Common myeloid progenitor, CD34-positive (primary cell): ENCODE data around the gene ITGAD.
"Not testable (repeated sequence)": the region's sequence is repeated elsewhere in the genome, so short reads cannot be mapped to it uniquely, and the experiment has no call there.

Source experiments
- CTCF ChIA-PET: fragments of 350-600 bp; sonication (Branson Sonifier 250); formaldehyde crosslinking; loops from one replicate; lab custom pipeline; 2021; ENCODE audit warnings: antibody characterized with exemption; lab: Charles Lee
- POLR2A ChIA-PET: fragments of 350-600 bp; sonication (Branson Sonifier 250); formaldehyde crosslinking; loops from one replicate; lab custom pipeline; 2021; ENCODE audit warnings: antibody characterized with exemption; lab: Charles Lee
- DNase-seq, 3 donors: peaks; one replicate each; pipeline versions ENCODE4 v3.0.0 to v3.0.0-alpha.2; 2013
- H3K27ac ChIP-seq, 2 experiments: 1 replicate in 1 of 2; 2 replicates in 1 of 2; pipeline ENCODE4 v1.7.0; 2013; ENCODE audit warnings: inconsistent platforms in 2 of 2, low read length in 2 of 2, mild to moderate bottlenecking in 2 of 2, low read depth in 1 of 2, moderate library complexity in 1 of 2; ENCODE audit not compliant: severe bottlenecking in 2 of 2, insufficient read depth in 1 of 2, poor library complexity in 1 of 2
- H3K27me3 ChIP-seq, 5 experiments: replicated peaks in 2 of 5; 1 replicate in 3 of 5; 2 replicates in 2 of 5; pipeline versions ENCODE4 v1.6.1 to v1.7.0; 2013; ENCODE audit warnings: low read length in 4 of 5, mild to moderate bottlenecking in 2 of 5, moderate library complexity in 2 of 5, inconsistent platforms in 1 of 5; ENCODE audit not compliant: insufficient read depth in 5 of 5, control insufficient read depth in 4 of 5
- H3K36me3 ChIP-seq, 4 experiments: 1 replicate in 2 of 4; 2 replicates in 2 of 4; pipeline versions ENCODE4 v1.6.1 to v1.7.0; 2013; ENCODE audit warnings: low read length in 3 of 4, control low read depth in 1 of 4, mild to moderate bottlenecking in 1 of 4; ENCODE audit not compliant: control insufficient read depth in 4 of 4, insufficient read depth in 4 of 4
- H3K4me1 ChIP-seq, 4 experiments: 1 replicate in 3 of 4; 2 replicates in 1 of 4; pipeline versions ENCODE4 v1.6.1 to v1.7.1; 2013; ENCODE audit warnings: low read length in 3 of 4, mild to moderate bottlenecking in 3 of 4, control low read depth in 1 of 4, inconsistent platforms in 1 of 4, moderate library complexity in 1 of 4; ENCODE audit not compliant: control insufficient read depth in 4 of 4, insufficient read depth in 4 of 4; ENCODE audit errors: control extremely low read depth in 1 of 4
- H3K4me3 ChIP-seq, 7 experiments: 1 replicate in 4 of 7; 2 replicates in 3 of 7; pipeline versions ENCODE4 v1.5.1 to v1.7.0; 2013; ENCODE audit warnings: mild to moderate bottlenecking in 7 of 7, low read length in 6 of 7, moderate library complexity in 6 of 7, inconsistent platforms in 2 of 7, low read depth in 2 of 7, control low read depth in 1 of 7; ENCODE audit not compliant: insufficient read depth in 4 of 7, control insufficient read depth in 1 of 7; ENCODE audit errors: extremely low read depth in 1 of 7
- H3K9me3 ChIP-seq, 5 experiments: 1 replicate in 4 of 5; 2 replicates in 1 of 5; pipeline versions ENCODE4 v1.6.1 to v1.7.1; 2013; ENCODE audit warnings: low read length in 4 of 5, mild to moderate bottlenecking in 2 of 5, inconsistent platforms in 1 of 5, low read depth in 1 of 5, moderate library complexity in 1 of 5; ENCODE audit not compliant: control insufficient read depth in 4 of 5, insufficient read depth in 2 of 5; ENCODE audit errors: control extremely low read depth in 1 of 5
- WGBS: methylation state at CpG from one replicate; pipeline ENCODE4 v1.1.5; 2013; ENCODE audit not compliant: insufficient coverage; 5-methylcytosine and 5-hydroxymethylcytosine counted together

ITGAD gene

GRCh38 chr16:31411024-31411844 is 18.1 kb downstream of the ITGAD start:
- Histone ChIP-seq H3K4me1 (no peaks in the 10 kb centered on the region), H3K36me3 (no peaks in the 10 kb centered on the region), H3K27me3 (peaks cover 0 to 3% (median 0%) of the 10 kb centered on the region in 5 experiments), H3K9me3 (no peaks in the 10 kb centered on the region), H3K27ac (no peak overlapping the region), H3K4me3 (no peak overlapping the region)
- DNase-seq: no peak
- WGBS: 99% methylated on average over 15 of the region's 22 CpGs
- ChIA-PET POLR2A (no interaction called here), CTCF (interaction anchor here (1.1 kb wide), 1 partner anchor 14 kb away, joined by 3 read pairs; no protein-coding TSS in a partner anchor)

GRCh38 chr16:31412750-31413149 is 19.6 kb downstream of the ITGAD start:
- CTCF ChIA-PET: no interaction called here
- no peak for DNase-seq
- H3K4me3 ChIP-seq: no peak overlapping the region
- POLR2A ChIA-PET: no interaction called here
- no peaks in the 10 kb centered on the region for H3K4me1 ChIP-seq
- WGBS: 97% methylated on average over 8 of the region's 10 CpGs
- H3K27me3 ChIP-seq: peaks cover 0 to 3% (median 0%) of the 10 kb centered on the region in 5 experiments
- no peaks in the 10 kb centered on the region for H3K36me3 ChIP-seq
- H3K9me3 ChIP-seq: no peaks in the 10 kb centered on the region
- no peak overlapping the region for H3K27ac ChIP-seq

GRCh38 chr16:31413381-31413780 is 20.2 kb downstream of the ITGAD start:
- 100% methylated on average over 2 of the region's 5 CpGs for WGBS
- Histone ChIP-seq H3K27ac (no peak overlapping the region), H3K36me3 (no peaks in the 10 kb centered on the region), H3K4me1 (no peaks in the 10 kb centered on the region), H3K4me3 (no peak overlapping the region), H3K27me3 (peaks cover 0 to 3% (median 0%) of the 10 kb centered on the region in 5 experiments), H3K9me3 (no peaks in the 10 kb centered on the region)
- ChIA-PET CTCF (no interaction called here), POLR2A (no interaction called here)
- DNase-seq: no peak

GRCh38 chr16:31413943-31414342 is 20.8 kb downstream of the ITGAD start:
- no peak overlapping the region for H3K27ac ChIP-seq
- no peak for DNase-seq
- no peaks in the 10 kb centered on the region for H3K36me3 ChIP-seq
- peaks cover 0 to 3% (median 0%) of the 10 kb centered on the region in 5 experiments for H3K27me3 ChIP-seq
- 100% methylated on average over 3 of the region's 4 CpGs for WGBS
- ChIA-PET POLR2A (no interaction called here), CTCF (no interaction called here)
- H3K4me1 ChIP-seq: no peaks in the 10 kb centered on the region
- H3K9me3 ChIP-seq: no peaks in the 10 kb centered on the region
- H3K4me3 ChIP-seq: no peak overlapping the region

- Histone ChIP-seq H3K27ac (no peak overlapping the region), H3K36me3 (no peaks in the 10 kb centered on the region), H3K4me1 (peaks cover 0 to under 1% (median 0%) of the 10 kb centered on the region in 4 experiments), H3K27me3 (peaks cover 0 to 3% (median 0%) of the 10 kb centered on the region in 5 experiments), H3K4me3 (no peak overlapping the region), H3K9me3 (no peaks in the 10 kb centered on the region)
- ChIA-PET POLR2A (no interaction called here), CTCF (interaction anchor here (1.1 kb wide), 1 partner anchor 28 kb away, joined by 3 read pairs; the partner anchor contains the start of gene ZNF843)
- WGBS: 91% methylated on average over 4 of the region's 4 CpGs
- no peak for DNase-seq
These were observed 21.6 kb downstream of the ITGAD start for GRCh38 chr16:31414706-31415105.

GRCh38 chr16:31416371-31416770 is 23.2 kb downstream of the ITGAD start:
- Histone ChIP-seq H3K27ac (no peak overlapping the region), H3K36me3 (no peaks in the 10 kb centered on the region), H3K4me3 (no peak overlapping the region), H3K4me1 (peaks cover 0 to 6% (median 0%) of the 10 kb centered on the region in 4 experiments), H3K27me3 (peaks cover 0 to 3% (median 0%) of the 10 kb centered on the region in 5 experiments), H3K9me3 (peaks cover 0 to 2% (median 0%) of the 10 kb centered on the region in 5 experiments)
- no peak for DNase-seq
- ChIA-PET CTCF (interaction anchor here (1.7 kb wide), 1 partner anchor 14 kb away, joined by 6 read pairs; no protein-coding TSS in a partner anchor), POLR2A (no interaction called here)
- 100% methylated on average over 6 of the region's 11 CpGs for WGBS

- H3K36me3 ChIP-seq, H3K27me3 ChIP-seq, DNase-seq, H3K27ac ChIP-seq, H3K4me1 ChIP-seq, H3K4me3 ChIP-seq, H3K9me3 ChIP-seq, POLR2A ChIA-PET: not testable (repeated sequence)
- CTCF ChIA-PET: interaction anchor here (1.7 kb wide), 1 partner anchor 14 kb away, joined by 6 read pairs; no protein-coding TSS in a partner anchor
- WGBS: no CpG with 5 or more reads among the region's 2 CpGs
These were observed 23.9 kb downstream of the ITGAD start for GRCh38 chr16:31417036-31417435.
